IPS-18c (cell line): ENCODE results near the gene POLR2E.
A peak's percentile ranks its signal among the peaks of the same experiment; 100 is the strongest.

Experiments
- H3K4me3 ChIP-seq: 2 replicates; pipeline ENCODE4 v1.7.0; 2013; ENCODE audit warnings: low read depth, mild to moderate bottlenecking, low read length, moderate library complexity; ENCODE audit not compliant: insufficient read depth
- H3K9me3 ChIP-seq: one replicate; pipeline ENCODE4 v1.6.1; 2013; ENCODE audit warnings: mild to moderate bottlenecking, low read length, moderate library complexity; ENCODE audit not compliant: control insufficient read depth, insufficient read depth

Gene POLR2E

GRCh38 chr19:1051791-1052190 lies 43.4 kb downstream of the POLR2E start:
- peaks cover 10% of the 10 kb centered on the region for H3K9me3 ChIP-seq
- H3K4me3 ChIP-seq, result no peak overlapping the region

DNA sequence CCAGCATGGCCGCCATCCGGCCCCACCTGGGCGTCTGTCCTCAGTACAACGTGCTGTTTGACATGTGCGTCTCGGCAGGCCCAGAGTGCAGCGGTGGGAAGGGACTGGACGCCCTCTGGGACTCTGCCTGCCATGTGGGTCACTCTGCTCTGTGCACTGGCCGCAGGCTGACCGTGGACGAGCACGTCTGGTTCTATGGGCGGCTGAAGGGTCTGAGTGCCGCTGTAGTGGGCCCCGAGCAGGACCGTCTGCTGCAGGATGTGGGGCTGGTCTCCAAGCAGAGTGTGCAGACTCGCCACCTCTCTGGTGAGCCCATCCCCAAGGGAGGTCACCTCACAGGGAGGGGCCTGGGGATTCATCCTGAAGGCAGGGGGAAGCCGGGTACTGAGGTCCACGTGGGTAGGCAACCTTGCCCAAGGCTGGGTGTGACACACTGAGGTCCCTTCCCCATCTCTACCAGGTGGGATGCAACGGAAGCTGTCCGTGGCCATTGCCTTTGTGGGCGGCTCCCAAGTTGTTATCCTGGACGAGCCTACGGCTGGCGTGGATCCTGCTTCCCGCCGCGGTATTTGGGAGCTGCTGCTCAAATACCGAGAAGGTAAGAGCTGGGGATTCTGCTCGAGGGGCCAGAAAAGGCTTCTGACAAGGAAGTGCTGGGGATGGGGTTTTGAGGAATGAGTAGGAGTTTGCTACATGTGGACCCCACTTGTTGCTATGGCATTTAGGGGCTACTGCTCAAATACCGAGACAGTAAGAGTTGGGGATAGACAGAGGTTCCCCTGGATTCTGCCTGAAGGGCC lies 44.0 kb downstream of the POLR2E start:
- Histone ChIP-seq H3K4me3 (no peak overlapping the region), H3K9me3 (peaks cover 4% of the 10 kb centered on the region)

DNA sequence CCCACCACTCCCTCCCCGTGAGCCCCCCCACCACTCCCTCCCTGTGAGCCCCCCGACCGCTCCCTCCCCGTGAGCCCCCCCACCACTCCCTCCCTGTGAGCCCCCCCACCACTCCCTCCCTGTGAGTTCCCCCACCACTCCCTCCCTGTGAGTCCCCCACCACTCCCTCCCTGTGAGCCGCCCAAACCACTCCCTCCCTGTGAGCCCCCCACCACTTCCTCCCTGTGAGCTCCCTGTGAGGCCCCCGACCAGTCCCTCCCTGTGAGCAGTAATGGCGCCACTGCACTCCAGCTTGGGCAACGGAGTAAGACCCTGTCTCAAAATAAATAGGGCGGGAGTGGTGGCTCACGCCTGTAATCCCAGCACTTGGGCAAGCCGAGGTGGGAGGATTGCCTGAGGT lies 45.4 kb downstream of the POLR2E start:
- H3K9me3 ChIP-seq, result peaks cover 2% of the 10 kb centered on the region
- no peak overlapping the region for H3K4me3 ChIP-seq

- Histone ChIP-seq H3K9me3 (peaks cover 2% of the 10 kb centered on the region), H3K4me3 (no peak overlapping the region)
These were observed 46.1 kb downstream of the POLR2E start for GRCh38 chr19:1049106-1049505.

DNA sequence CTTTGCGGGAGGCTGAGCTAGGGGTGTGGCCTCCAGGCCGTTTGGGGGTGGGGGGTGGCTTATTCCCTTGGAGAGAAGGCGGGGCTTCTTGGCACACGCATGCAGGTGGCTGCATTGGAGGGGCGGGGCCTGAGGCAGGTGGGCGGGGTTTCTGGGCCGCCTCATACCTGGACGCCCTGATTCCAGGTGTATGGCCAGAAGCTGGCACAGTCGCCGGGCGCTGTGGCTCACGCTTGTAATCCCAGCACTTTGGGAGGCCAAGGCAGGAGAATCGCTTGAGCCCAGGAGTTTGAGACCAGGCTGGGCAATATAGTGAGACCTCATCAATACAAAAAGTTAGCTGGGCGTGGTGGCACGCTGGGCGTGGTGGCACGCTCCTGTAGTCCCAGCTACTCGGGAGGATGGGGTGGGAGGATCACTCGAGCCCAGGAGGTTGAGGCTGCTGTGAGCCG lies 47.5 kb downstream of the POLR2E start:
- H3K4me3 ChIP-seq, result no peak overlapping the region
- peaks cover 2% of the 10 kb centered on the region for H3K9me3 ChIP-seq

DNA sequence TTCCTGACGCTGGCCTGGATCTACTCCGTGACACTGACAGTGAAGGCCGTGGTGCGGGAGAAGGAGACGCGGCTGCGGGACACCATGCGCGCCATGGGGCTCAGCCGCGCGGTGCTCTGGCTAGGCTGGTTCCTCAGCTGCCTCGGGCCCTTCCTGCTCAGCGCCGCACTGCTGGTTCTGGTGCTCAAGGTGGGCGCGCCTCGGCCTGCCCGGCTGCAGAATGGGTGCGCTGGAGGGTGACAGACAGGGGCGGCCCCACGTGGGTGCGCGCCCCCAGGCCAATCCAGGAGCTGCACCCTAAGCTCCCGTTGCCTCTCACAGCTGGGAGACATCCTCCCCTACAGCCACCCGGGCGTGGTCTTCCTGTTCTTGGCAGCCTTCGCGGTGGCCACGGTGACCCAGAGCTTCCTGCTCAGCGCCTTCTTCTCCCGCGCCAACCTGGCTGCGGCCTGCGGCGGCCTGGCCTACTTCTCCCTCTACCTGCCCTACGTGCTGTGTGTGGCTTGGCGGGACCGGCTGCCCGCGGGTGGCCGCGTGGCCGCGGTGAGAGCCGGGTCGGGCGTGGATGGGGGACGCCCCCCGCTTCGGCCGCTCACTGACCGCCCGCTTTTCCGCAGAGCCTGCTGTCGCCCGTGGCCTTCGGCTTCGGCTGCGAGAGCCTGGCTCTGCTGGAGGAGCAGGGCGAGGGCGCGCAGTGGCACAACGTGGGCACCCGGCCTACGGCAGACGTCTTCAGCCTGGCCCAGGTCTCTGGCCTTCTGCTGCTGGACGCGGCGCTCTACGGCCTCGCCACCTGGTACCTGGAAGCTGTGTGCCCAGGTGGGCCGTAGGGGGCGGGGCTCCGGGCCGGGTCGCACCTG lies 48.1 kb downstream of the POLR2E start:
- peaks cover 2% of the 10 kb centered on the region for H3K9me3 ChIP-seq
- H3K4me3 ChIP-seq, result no peak overlapping the region

- Histone ChIP-seq H3K9me3 (no peaks in the 10 kb centered on the region), H3K4me3 (no peak overlapping the region)
These were observed 49.0 kb downstream of the POLR2E start for GRCh38 chr19:1046117-1046626.

DNA sequence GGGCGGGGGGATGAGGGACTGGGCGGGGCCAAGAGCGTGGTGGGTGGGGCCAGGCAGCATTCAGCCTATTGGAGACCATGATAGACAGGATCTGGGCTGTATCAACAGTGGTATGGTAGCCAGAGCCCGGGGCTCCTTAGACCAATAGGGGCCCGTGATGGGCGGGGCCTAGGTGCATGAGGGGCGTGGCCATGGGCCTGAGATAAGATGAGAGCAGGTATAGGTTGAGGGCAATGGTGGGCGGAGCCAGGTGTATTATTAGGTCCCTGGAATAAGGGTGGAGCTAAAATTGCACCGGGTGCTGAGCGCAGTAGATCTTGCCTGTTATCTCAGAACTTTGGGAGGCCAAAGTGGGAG lies 50.0 kb downstream of the POLR2E start:
- Histone ChIP-seq H3K4me3 (no peak overlapping the region), H3K9me3 (no peaks in the 10 kb centered on the region)

DNA sequence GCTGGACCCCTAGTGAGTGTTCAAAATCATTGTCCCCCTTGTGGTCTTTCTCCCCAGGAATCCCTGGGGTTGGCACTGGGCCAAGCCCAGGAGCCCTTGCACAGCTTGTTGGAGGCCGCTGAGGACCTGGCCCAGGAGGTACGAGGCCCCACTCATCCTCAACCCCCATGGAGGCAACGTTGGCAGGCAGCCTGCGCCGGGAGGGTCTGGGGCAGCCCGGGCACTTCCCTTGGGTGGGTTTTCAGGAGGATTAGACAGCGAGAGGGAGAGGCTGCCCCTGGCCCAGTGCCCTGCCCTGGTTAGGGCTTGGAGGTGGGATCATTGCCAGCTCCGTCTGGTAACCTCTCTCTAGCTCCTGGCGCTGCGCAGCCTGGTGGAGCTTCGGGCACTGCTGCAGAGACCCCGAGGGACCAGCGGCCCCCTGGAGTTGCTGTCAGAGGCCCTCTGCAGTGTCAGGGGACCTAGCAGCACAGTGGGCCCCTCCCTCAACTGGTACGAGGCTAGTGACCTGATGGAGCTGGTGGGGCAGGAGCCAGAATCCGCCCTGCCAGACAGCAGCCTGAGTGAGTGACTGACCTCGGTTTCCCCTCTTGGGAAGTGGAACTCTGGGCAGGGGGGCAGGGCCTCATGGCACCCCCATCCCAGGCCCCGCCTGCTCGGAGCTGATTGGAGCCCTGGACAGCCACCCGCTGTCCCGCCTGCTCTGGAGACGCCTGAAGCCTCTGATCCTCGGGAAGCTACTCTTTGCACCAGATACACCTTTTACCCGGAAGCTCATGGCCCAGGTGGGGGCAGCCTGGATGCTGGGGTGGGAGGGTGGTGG lies 52.3 kb downstream of the POLR2E start:
- Histone ChIP-seq H3K9me3 (no peaks in the 10 kb centered on the region), H3K4me3 (no peak overlapping the region)

- no peaks in the 10 kb centered on the region for H3K9me3 ChIP-seq
- no peak overlapping the region for H3K4me3 ChIP-seq
These were observed 53.1 kb downstream of the POLR2E start for GRCh38 chr19:1041835-1042685.

- Histone ChIP-seq H3K4me3 (peak overlapping the region; percentile 25; the same call in 1 of the 2 replicates), H3K9me3 (no peaks in the 10 kb centered on the region)
These were observed 53.8 kb downstream of the POLR2E start for GRCh38 chr19:1041272-1041834.

GRCh38 chr19:1040476-1041271 lies 54.5 kb downstream of the POLR2E start:
- no peaks in the 10 kb centered on the region for H3K9me3 ChIP-seq
- peak overlapping the region; percentile 62 for H3K4me3 ChIP-seq

GRCh38 chr19:1039646-1040475 lies 55.3 kb downstream of the POLR2E start, which contains the start of gene ABCA7:
Gene ABCA7 (plus strand): TSS chr19:1040107. CDS start chr19:1041362, 1,255 bp downstream.
- peak within 1 kb of the TSS; percentile 62 for H3K4me3 ChIP-seq
- H3K9me3 ChIP-seq, result no peaks in the 10 kb centered on the region

- peak overlapping the region; percentile 40; the same call in 1 of the 2 replicates for H3K4me3 ChIP-seq
- H3K9me3 ChIP-seq, result no peaks in the 10 kb centered on the region
These were observed 56.1 kb downstream of the POLR2E start for GRCh38 chr19:1038978-1039645.
